ENCODE data around the gene HOXA7. TPM values are rescaled to one million over a fixed set of nuclear protein-coding genes. Genes with fewer than 3 reads are reported as not detected.

The HOXA7 gene
- polyA plus RNA-seq, 5 donors = 4.3 to 5.4 (median 4.8) TPM

GRCh38 chr7:27194686-27195379 is 38.4 kb upstream of the HOXA7 start:
- DNase-seq = no peak

- DNase-seq = no peak
These were observed 37.5 kb upstream of the HOXA7 start for GRCh38 chr7:27194002-27194352.

- DNase-seq = no peak
These were observed 37.0 kb upstream of the HOXA7 start for GRCh38 chr7:27193335-27194001.

GRCh38 chr7:27192546-27193334 is 36.3 kb upstream of the HOXA7 start:
- no peak for DNase-seq

- no peak for DNase-seq
These were observed 35.5 kb upstream of the HOXA7 start for GRCh38 chr7:27191833-27192545.

- DNase-seq = no peak
These were observed 34.8 kb upstream of the HOXA7 start for GRCh38 chr7:27191161-27191731.

- no peak for DNase-seq
These were observed 33.7 kb upstream of the HOXA7 start for GRCh38 chr7:27189997-27190748.

- no peak for DNase-seq
These were observed 33.0 kb upstream of the HOXA7 start for GRCh38 chr7:27189295-27189996.

GRCh38 chr7:27188386-27189294 is 32.2 kb upstream of the HOXA7 start:
- DNase-seq = no peak

GRCh38 chr7:27187475-27188385 is 31.3 kb upstream of the HOXA7 start:
- no peak for DNase-seq

- DNase-seq = no peak
These were observed 30.4 kb upstream of the HOXA7 start for GRCh38 chr7:27186668-27187474.

GRCh38 chr7:27185854-27186667 is 29.6 kb upstream of the HOXA7 start:
- no peak for DNase-seq

- no peak for DNase-seq
These were observed 28.8 kb upstream of the HOXA7 start, which contains the start of gene HOXA11 for GRCh38 chr7:27185013-27185853. Gene HOXA11 (minus strand): TSS chr7:27185232. CDS start chr7:27185144, 88 bp downstream.

GRCh38 chr7:27184337-27185012 is 28.0 kb upstream of the HOXA7 start:
- DNase-seq = no peak
